HG02642 (cell line): Measurements from ENCODE around the gene CEP78.

ENCODE experiments used
- ATAC-seq: cut with Tn5 transposase; IDR thresholded peaks from one replicate; pipeline ENCODE4 v1.9.1; 2021; ENCODE audit warnings: mild to moderate bottlenecking; ENCODE audit not compliant: unreplicated experiment, poor library complexity

Gene CEP78

GRCh38 chr9:78325846-78326360 is 90.0 kb downstream of the CEP78 start:
- ATAC-seq: no peak

DNA sequence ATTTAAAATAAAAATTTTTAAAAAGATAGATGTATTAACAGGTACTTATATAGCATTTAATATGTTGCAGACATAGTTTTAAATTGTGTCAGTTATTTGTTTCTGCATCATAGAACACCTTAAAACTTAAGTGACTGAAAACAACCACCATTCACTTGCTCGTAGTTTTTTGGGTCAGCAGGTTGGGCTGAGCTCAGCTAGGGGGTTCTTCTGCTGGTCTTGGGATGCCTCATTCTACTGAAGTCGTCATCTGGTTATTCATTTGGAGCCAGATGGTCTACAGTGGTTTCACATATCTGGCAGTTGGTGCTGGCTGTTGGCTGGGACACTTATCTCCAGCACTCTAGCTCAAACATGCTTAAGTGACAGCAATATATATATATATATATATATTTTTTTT is 90.7 kb downstream of the CEP78 start:
- ATAC-seq: no peak
